Naive thymus-derived CD8-positive, alpha-beta T cell (primary cell): ENCODE data around the gene SCTR. TPM values are rescaled to one million over a fixed set of nuclear protein-coding genes. Genes with fewer than 3 reads are reported as not detected.

Source experiments
- ATAC-seq, 2 donors: fragments of 150-1000 bp; cut with Tn5 transposase in 1 of 2; sonication (Bioruptor Pico), chemical (Tn5 transposase) in 1 of 2; 1 replicate in 1 of 2; 2 replicates in 1 of 2; pipeline ENCODE4 v1.10.0; 2021; ENCODE audit warnings: mild to moderate bottlenecking in 2 of 2, moderate library complexity in 2 of 2
- POLR2A ChIA-PET: fragments of 350-600 bp; sonication (Branson Sonifier 250); formaldehyde crosslinking; loops from one replicate; lab custom pipeline; 2021; ENCODE audit warnings: antibody characterized with exemption; lab: Charles Lee
- DNase-seq, 10 donors: peaks; one replicate each; pipeline versions ENCODE4 v3.0.0 to v3.0.0-alpha.2; 2020 to 2022
- H3K27ac Mint-ChIP-seq, 10 donors: one replicate each; pipeline ENCODE4 v1.8.0; 2020 to 2022; ENCODE audit warnings: mild to moderate bottlenecking in 10 of 10, mixed read lengths in 10 of 10, moderate library complexity in 4 of 10, inconsistent platforms in 1 of 10
- H3K27me3 Mint-ChIP-seq, 5 donors: one replicate each; pipeline ENCODE4 v1.8.0; 2021 to 2022; ENCODE audit warnings: mixed read lengths in 5 of 5
- H3K36me3 Mint-ChIP-seq, 3 donors: one replicate each; pipeline ENCODE4 v1.8.0; 2020 to 2022; ENCODE audit warnings: mixed read lengths in 3 of 3, mild to moderate bottlenecking in 2 of 3, inconsistent platforms in 1 of 3
- H3K4me1 Mint-ChIP-seq, 4 donors: one replicate each; pipeline ENCODE4 v1.8.0; 2021 to 2022; ENCODE audit warnings: mixed read lengths in 4 of 4
- H3K4me3 Mint-ChIP-seq, 10 donors: one replicate each; pipeline ENCODE4 v1.8.0; 2020 to 2022; ENCODE audit warnings: mild to moderate bottlenecking in 10 of 10, mixed read lengths in 10 of 10, moderate library complexity in 6 of 10, inconsistent platforms in 1 of 10
- H3K9me3 Mint-ChIP-seq, 9 donors: one replicate each; pipeline ENCODE4 v1.8.0; 2020 to 2022; ENCODE audit warnings: mixed read lengths in 9 of 9, mild to moderate bottlenecking in 3 of 9, inconsistent platforms in 1 of 9, moderate library complexity in 1 of 9
- polyA plus RNA-seq, 3 donors: library from polyadenylated mRNA; unstranded; fragments of 300-500 nt; fragmentation: Illumina TruSeq; gene quantifications; one replicate each; pipeline ENCODE4 v1.2.3, GENCODE V29; 2021
- total RNA-seq, 8 experiments: library from RNA in 2 of 8; stranded (reverse) in 2 of 8; gene quantifications; one replicate each; pipeline ENCODE4 v1.2.3 and lab custom pipeline; 2021 to 2026

SCTR gene
- total and polyA plus RNA-seq, 5 experiments from 2014 or later = not detected

DNA sequence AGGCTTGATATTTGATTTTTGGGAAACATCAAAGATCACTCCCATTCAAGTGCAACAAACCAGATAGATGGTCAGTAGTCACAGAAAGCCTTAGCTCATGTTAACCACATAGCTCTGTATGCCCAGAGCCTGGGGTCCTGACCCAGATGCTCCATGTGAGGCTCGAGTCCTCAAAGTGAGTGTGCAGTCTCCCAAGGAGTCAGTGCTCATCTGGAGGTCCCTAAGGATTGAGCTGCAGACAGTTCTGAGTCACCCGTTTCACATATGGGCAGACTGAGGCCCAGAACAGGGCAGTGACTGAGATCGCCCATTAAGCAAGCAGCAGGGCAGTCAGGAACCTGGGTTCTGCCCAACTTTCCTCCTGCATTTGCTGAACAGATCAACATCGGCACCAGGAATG, 83.4 kb downstream of the SCTR start:
- ATAC-seq (no peak), DNase-seq (peak in 1 of 10 donors; percentile 28)
- Mint-ChIP-seq H3K27ac (no peak overlapping the region), H3K27me3 (peaks cover 0 to 12% (median 2%) of the 10 kb centered on the region in 5 donors), H3K36me3 (no peaks in the 10 kb centered on the region), H3K4me3 (no peak overlapping the region), H3K9me3 (peaks cover 0 to 1% (median 0%) of the 10 kb centered on the region in 9 donors), H3K4me1 (no peaks in the 10 kb centered on the region)
- POLR2A ChIA-PET = no interaction called here

DNA sequence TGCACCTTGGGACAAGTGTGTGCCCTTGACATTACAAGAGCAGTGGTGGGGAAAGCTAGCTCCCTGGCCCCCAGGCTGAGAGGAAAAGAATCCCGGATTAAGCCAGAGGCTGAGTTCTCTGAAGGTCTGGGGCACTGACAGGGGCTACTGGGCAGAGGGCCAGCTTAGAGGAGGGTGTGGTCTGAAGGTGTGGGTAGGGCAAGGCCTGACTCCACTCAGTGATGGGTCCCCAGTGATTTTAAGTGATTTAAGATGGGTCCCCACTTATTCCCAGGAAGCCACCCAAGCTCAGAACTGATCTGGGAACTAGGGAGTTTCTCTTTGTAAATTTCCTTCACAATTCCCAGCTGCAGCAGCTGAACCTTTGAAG, 83.8 kb downstream of the SCTR start:
- Mint-ChIP-seq H3K4me1 (no peaks in the 10 kb centered on the region), H3K4me3 (no peak overlapping the region), H3K36me3 (no peaks in the 10 kb centered on the region), H3K27ac (peak overlapping the region in 1 of 10 donors; percentile 18), H3K27me3 (peaks cover 0 to 16% (median 5%) of the 10 kb centered on the region in 5 donors), H3K9me3 (peaks cover 0 to 1% (median 0%) of the 10 kb centered on the region in 9 donors)
- POLR2A ChIA-PET = no interaction called here
- ATAC-seq = no peak
- peak in 1 of 10 donors; percentile 9 for DNase-seq

DNA sequence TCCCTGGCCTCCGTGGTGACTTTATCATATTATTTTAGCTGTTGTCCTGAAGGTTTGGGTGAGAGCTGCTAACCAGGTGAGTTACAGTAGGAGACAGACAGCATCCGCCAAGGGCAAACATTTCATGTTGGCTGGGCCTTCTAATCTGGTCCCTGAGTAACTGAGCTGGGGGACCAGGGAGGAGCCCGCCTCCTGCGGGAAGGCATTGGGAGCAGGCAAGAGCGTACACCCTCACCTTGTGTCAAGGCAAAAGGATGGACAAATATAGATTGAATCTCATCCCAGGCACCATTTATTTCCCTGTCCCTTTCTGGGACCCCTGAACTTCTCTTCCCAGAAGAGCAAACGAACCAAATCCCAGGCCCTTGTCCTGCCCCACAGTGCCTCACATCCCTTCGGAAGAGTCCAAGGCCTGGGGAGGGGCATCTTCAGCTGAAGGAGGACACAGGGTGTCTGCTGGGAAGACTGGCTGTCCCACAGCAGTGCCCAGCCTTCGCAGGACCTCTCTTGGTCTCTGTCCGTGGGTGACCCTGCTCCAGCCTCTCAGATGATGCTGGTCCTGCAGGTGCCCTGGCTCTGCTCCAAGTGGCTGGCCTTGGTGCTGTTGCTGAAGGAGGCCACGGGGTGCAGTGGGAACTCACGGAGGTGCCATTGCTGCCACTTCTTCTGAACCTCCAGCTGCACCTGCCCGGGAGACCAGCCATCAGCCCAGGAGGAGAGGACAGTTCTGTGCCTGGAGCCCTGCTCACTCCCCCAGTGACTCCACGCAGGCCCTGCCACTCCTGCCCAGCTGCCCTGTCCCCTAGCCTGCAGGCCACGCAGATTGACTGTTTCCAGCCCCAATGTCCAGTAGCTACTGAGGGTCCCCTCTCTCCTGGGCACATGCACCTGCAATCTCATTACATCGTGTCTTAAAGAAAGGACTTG, 84.4 kb downstream of the SCTR start:
- Mint-ChIP-seq H3K4me1 (no peaks in the 10 kb centered on the region), H3K9me3 (peaks cover 0 to 1% (median 0%) of the 10 kb centered on the region in 9 donors), H3K4me3 (no peak overlapping the region), H3K27ac (peak overlapping the region in 2 of 10 donors; percentile 57), H3K36me3 (no peaks in the 10 kb centered on the region), H3K27me3 (peaks cover 0 to 18% (median 8%) of the 10 kb centered on the region in 5 donors)
- DNase-seq = peak in 1 of 10 donors; percentile 45
- no peak for ATAC-seq
- POLR2A ChIA-PET = no interaction called here

DNA sequence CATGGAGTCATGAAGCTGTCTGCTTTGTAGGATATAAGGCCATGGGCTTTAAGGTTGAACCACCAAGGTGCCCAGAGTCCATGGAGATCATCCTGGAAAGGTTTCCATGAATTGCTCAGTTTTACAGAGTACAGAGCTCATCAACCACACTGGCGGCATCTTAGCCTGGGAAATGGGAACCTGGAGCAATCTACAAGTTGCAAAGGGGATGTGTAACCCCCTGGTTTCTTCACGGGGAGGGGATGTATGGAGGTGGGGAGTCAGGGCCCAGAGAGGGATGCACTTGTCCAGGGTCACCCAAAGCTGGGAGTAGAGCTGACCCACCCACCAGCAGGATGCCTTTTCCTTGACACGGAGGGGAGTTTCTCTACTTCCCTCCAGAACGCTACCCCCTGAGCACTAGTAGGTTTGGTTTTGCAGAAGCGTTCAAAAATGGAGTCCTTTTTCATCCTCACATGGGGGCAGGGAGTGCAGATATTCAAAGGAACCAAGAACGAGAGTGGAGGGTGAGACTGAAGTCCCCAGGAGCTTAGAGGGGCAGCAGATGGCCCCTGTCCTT, 85.5 kb downstream of the SCTR start:
- Mint-ChIP-seq H3K27me3 (peaks cover 0 to 24% (median 15%) of the 10 kb centered on the region in 5 donors), H3K4me3 (no peak overlapping the region), H3K9me3 (peaks cover 0 to 1% (median 0%) of the 10 kb centered on the region in 9 donors), H3K27ac (no peak overlapping the region), H3K4me1 (no peaks in the 10 kb centered on the region), H3K36me3 (no peaks in the 10 kb centered on the region)
- peak in 1 of 10 donors; percentile 19 for DNase-seq
- POLR2A ChIA-PET = no interaction called here
- no peak for ATAC-seq

DNA sequence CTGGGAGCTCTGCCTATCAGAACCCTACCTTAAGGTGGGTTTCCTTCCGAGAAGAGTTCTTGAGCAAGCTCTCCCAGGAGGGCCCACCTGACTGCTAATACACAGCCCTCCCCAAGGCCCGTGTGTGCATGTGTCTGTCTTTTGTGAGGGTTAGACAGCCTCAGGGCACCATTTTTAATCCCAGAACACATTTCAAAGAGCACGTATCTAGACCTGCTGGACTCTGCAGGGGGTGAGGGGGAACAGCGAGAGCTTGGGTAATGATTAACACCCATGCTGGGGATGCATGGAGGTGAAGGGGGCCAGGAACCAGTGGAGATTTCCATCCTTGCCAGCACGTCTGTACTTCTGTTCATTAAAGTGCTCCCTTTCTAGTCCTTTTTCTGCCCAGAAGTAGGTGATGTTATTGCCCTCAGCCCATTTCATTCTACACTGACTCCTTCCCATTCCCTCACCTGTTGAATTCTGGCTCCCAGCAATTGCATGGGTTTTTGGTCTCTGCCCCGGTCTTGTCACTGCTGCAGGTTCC, 86.1 kb downstream of the SCTR start:
- H3K4me1 Mint-ChIP-seq = peaks cover 0 to 2% (median 0%) of the 10 kb centered on the region in 4 donors
- no peak overlapping the region for H3K27ac Mint-ChIP-seq
- no peak for DNase-seq
- POLR2A ChIA-PET = no interaction called here
- no peak overlapping the region for H3K4me3 Mint-ChIP-seq
- no peaks in the 10 kb centered on the region for H3K36me3 Mint-ChIP-seq
- no peak for ATAC-seq
- peaks cover 2 to 30% (median 19%) of the 10 kb centered on the region in 5 donors for H3K27me3 Mint-ChIP-seq
- peaks cover 0 to 2% (median 0%) of the 10 kb centered on the region in 9 donors for H3K9me3 Mint-ChIP-seq

DNA sequence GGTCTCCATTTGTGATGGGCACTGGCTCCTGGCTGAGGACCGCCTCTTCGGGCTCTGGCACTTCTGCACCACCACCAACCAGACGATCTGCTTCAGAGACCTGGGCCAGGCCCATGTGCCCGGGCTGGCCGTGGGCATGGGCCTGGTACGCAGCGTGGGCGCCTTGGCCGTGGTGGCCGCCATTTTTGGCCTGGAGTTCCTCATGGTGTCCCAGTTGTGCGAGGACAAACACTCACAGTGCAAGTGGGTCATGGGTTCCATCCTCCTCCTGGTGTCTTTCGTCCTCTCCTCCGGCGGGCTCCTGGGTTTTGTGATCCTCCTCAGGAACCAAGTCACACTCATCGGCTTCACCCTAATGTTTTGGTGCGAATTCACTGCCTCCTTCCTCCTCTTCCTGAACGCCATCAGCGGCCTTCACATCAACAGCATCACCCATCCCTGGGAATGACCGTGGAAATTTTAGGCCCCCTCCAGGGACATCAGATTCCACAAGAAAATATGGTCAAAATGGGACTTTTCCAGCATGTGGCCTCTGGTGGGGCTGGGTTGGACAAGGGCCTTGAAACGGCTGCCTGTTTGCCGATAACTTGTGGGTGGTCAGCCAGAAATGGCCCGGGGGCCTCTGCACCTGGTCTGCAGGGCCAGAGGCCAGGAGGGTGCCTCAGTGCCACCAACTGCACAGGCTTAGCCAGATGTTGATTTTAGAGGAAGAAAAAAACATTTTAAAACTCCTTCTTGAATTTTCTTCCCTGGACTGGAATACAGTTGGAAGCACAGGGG, 87.1 kb downstream of the SCTR start:
- H3K36me3 Mint-ChIP-seq = no peaks in the 10 kb centered on the region
- H3K27ac Mint-ChIP-seq = no peak overlapping the region
- POLR2A ChIA-PET = no interaction called here
- no peak for ATAC-seq
- DNase-seq = no peak
- peaks cover 8 to 40% (median 26%) of the 10 kb centered on the region in 5 donors for H3K27me3 Mint-ChIP-seq
- H3K4me3 Mint-ChIP-seq = no peak overlapping the region
- peaks cover 0 to 2% (median 0%) of the 10 kb centered on the region in 9 donors for H3K9me3 Mint-ChIP-seq
- peaks cover 0 to 7% (median 4%) of the 10 kb centered on the region in 4 donors for H3K4me1 Mint-ChIP-seq

DNA sequence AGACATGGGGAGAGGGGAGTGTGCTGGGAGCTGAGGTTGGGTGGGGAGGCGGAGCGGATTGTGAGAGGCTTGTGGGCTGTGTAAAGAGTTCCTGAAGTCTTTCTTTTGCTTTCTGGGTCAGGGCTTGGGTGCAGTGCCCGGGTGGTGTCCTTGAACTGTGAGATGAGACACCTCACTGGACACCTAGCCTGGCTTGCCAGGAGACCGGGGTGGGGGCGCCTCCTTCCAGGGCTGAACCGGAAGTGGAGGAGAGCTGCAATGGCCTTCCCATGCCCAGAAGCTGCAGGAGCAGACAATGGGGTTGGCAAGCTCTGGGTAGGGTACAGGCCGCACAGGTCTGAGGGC, 88.4 kb downstream of the SCTR start:
- Mint-ChIP-seq H3K4me3 (no peak overlapping the region), H3K36me3 (no peaks in the 10 kb centered on the region), H3K9me3 (peaks cover 0 to 2% (median 0%) of the 10 kb centered on the region in 9 donors), H3K27me3 (peaks cover 10 to 42% (median 32%) of the 10 kb centered on the region in 5 donors), H3K27ac (peak overlapping the region in 1 of 10 donors; percentile 38), H3K4me1 (peaks cover 0 to 12% (median 8%) of the 10 kb centered on the region in 4 donors)
- DNase-seq (no peak), ATAC-seq (no peak)
- POLR2A ChIA-PET = no interaction called here

DNA sequence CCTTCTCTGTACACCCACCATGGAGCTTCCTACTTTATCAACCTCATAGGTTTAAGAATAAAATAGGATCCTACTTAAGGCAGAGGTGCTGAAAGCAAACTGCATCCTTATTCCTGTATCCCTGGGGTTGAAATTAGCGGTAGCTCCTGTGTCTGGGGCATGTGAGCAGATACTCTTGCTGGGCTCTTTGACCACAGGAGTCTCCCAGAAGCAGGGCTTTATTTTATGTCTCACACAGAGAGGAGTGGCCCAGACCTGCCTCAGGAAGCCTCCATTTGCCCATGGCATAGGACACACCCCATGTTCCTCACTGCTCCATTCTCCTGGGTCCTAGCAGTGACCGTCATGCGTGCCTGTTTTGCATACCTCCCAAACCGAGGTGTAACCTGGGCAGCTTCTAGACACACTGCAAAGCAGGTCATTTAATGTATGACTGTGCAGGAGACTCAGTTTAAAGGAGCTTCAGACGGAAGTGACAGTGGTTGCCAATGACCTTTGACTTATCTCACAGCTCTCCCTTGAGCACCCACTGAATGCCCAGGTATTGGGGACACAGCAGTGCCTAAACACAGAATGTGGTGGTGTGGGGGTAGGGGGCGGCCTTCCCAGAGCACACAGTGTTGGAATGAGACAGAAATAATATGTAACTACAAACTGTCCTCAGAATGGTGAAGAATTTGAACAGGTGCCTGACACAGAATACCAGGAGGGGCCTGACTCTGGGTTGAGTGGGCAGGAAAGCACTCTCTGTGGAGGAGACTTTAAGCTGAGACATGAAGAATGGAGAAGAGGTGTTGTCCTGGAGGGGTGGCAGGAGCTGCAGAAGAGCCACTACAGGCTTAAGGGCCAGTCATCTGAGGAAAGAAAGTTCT, 89.0 kb downstream of the SCTR start:
- ATAC-seq (no peak), DNase-seq (no peak)
- H3K27ac Mint-ChIP-seq = peak overlapping the region in 1 of 10 donors; percentile 38
- H3K36me3 Mint-ChIP-seq = no peaks in the 10 kb centered on the region
- peaks cover 12 to 42% (median 38%) of the 10 kb centered on the region in 5 donors for H3K27me3 Mint-ChIP-seq
- no peak overlapping the region for H3K4me3 Mint-ChIP-seq
- POLR2A ChIA-PET = no interaction called here
- H3K4me1 Mint-ChIP-seq = peaks cover 0 to 14% (median 9%) of the 10 kb centered on the region in 4 donors
- peaks cover 0 to 2% (median 0%) of the 10 kb centered on the region in 9 donors for H3K9me3 Mint-ChIP-seq

DNA sequence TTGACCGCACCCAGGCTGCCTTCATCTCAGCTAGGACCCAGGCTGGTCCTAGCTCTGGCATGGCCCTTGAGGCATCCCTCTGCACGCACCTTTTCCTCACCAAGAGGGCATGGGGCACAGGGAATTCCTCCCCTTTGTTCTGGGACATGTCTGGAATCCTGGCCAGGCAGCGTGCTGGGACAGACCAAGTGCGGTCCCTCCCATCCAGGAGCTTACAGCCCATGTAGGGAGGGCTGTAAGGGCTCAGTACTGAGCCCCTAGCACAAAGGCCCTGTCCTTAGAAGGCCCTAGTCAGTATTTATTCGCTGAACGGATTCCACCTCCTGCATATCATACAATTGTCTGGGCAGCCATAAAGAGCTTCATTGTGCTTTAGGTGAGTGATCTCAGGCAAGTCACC, 89.6 kb downstream of the SCTR start:
- no peak overlapping the region for H3K4me3 Mint-ChIP-seq
- DNase-seq (no peak), ATAC-seq (no peak)
- H3K27ac Mint-ChIP-seq = no peak overlapping the region
- peaks cover 0 to 14% (median 9%) of the 10 kb centered on the region in 4 donors for H3K4me1 Mint-ChIP-seq
- H3K27me3 Mint-ChIP-seq = peaks cover 14 to 47% (median 43%) of the 10 kb centered on the region in 5 donors
- H3K9me3 Mint-ChIP-seq = peaks cover 0 to 2% (median 0%) of the 10 kb centered on the region in 9 donors
- no peaks in the 10 kb centered on the region for H3K36me3 Mint-ChIP-seq
- POLR2A ChIA-PET = no interaction called here

DNA sequence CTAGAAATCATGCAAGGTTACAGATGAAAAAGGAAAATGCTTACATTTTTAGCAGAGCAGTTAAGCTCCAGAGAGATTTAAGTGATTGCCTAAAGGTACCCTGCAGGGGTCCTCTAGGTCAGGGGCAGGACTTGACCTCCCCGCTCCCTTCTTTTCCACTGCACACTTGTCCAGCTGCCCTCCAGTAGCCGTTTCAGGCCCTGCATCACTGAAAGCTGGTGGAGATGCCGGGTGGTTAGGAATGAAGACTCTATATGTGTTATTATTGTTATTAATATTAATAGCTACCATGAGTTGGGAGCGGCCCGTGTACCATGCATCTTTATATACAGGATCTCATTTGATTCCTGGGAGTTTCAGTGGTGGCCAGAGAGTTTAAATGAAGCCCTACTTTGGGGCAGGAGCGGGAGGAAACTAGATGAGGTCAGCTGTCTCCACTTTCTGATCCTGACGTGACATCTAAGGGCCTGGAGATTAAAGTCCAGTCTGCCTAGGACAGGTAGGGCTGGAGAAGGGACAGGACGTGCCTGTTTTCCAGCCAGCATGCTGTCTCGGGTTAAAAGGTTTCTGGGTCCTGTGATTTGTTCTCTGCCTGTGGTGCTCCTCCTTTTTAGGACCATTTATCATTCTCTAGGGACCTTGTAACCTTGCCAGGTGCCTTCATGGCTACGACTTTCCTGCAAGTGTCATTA, 90.5 kb downstream of the SCTR start:
- Mint-ChIP-seq H3K4me3 (peak overlapping the region in 1 of 10 donors; percentile 35), H3K36me3 (no peaks in the 10 kb centered on the region), H3K4me1 (peaks cover 0 to 14% (median 9%) of the 10 kb centered on the region in 4 donors), H3K27ac (no peak overlapping the region), H3K9me3 (peaks cover 0 to 2% (median 0%) of the 10 kb centered on the region in 9 donors), H3K27me3 (peaks cover 20 to 56% (median 47%) of the 10 kb centered on the region in 5 donors)
- ATAC-seq = no peak
- POLR2A ChIA-PET = no interaction called here
- DNase-seq = no peak

DNA sequence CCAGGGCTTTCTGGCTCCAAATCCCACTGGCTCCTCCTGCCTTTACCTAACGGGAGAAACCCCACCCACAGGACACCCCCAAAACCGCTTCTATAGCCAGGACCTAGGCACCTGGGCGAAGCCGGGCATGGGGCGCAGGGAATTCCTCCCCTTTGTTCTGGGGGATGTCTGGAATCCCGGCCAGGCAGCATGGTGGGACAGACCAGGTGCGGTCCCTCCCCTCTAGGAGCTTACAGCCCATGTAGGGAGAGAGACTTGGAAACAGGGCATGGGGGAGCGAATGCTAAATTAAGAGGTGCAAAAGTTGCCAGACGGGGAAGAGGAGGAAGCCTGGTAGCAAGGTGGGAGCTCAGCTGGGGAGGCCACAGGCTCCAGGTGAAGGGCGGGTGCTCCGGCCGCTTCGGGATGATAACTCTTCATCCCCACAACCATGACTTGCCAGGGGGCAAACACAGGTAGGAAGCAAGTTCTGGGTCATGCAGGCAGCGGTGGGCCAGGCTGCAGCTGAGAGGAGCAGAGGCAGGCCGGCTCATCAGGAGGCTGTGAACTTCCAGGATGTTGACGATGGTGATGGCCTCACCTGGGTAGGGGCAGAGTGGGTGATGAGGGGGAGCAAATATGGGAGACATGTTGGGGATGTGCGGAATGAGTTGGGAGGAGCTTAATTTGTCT, 91.3 kb downstream of the SCTR start:
- H3K27ac Mint-ChIP-seq = no peak overlapping the region
- POLR2A ChIA-PET = no interaction called here
- DNase-seq = no peak
- H3K27me3 Mint-ChIP-seq = peaks cover 23 to 64% (median 54%) of the 10 kb centered on the region in 5 donors
- peak overlapping the region in 3 of 10 donors; percentile 30 to 64 (median 35) for H3K4me3 Mint-ChIP-seq
- no peaks in the 10 kb centered on the region for H3K36me3 Mint-ChIP-seq
- no peak for ATAC-seq
- H3K9me3 Mint-ChIP-seq = peaks cover 0 to 2% (median 0%) of the 10 kb centered on the region in 9 donors
- peaks cover 0 to 14% (median 9%) of the 10 kb centered on the region in 4 donors for H3K4me1 Mint-ChIP-seq
